HG03521 (cell line): ENCODE data around the gene ATP11A.
A peak's percentile ranks its signal among the peaks of the same experiment; 100 is the strongest.
"Not testable (repeated sequence)": the region's sequence is repeated elsewhere in the genome, so short reads cannot be mapped to it uniquely, and the experiment has no call there.

Experiments
- ATAC-seq: cut with Tn5 transposase; IDR thresholded peaks from one replicate; pipeline ENCODE4 v1.9.1; 2021; ENCODE audit warnings: mild to moderate bottlenecking, moderate library complexity; ENCODE audit not compliant: unreplicated experiment

The ATP11A gene

DNA sequence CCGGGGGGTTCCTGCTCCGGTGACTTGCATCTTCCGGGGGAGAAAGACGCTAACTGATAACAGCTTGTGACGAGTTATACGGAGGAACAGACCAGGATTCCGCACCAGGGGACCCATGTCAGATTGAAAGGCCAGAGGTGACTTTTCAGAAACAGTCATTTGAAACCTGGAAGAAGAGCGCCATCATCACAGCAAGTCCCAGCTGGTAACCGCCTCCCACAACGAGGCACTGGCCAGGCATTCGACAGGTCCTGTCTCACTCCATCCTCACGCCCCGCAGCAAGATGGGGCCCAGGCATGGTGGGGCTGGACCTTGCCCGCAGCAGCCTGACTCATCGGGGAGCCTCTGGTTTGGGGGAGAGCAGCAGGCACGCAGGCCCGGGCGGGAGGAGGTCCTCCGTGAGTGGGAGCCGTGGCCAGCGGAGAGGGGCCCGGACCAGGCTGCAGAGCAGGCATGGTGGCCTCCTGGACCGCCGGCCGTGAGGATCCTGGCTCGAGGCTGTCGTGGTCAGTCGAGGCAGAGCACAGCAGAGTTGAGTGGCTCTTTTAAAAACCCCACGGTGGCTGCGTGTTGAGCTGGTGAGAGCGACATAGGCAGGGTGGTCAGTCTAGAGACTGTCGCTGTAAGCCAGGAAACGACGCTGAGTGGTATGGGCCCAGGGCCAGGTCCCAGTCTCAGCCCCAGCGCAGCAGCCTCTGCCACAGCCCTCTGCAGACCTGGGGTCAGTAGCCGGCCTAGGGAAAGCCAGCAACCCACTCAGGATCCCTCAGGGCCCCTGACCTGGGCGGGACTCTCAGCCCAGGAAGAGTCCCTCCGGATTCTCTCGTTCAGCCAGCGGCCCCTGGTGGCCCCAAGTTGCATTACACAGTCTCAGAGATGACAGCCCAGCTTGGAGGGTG lies 184.3 kb downstream of the ATP11A start:
- ATAC-seq = peak; percentile 84

- ATAC-seq = no peak
Observed at GRCh38 chr13:112874751-112875300, 185.0 kb downstream of the ATP11A start.

DNA sequence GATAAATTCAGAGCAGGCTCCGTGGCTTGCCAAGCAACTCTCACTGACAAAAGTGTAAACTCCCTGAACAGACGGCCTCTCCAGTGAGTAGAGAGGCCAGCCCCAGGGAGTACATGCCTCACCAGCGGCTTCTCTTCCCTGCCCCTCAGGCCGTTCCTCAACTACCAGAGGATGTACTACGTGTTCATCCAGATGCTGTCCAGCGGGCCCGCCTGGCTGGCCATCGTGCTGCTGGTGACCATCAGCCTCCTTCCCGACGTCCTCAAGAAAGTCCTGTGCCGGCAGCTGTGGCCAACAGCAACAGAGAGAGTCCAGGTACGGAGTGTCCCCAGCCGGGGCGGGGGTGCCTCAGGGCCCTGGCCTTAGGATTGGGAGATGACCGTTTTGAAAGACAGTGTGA lies 185.8 kb downstream of the ATP11A start:
- no peak for ATAC-seq

DNA sequence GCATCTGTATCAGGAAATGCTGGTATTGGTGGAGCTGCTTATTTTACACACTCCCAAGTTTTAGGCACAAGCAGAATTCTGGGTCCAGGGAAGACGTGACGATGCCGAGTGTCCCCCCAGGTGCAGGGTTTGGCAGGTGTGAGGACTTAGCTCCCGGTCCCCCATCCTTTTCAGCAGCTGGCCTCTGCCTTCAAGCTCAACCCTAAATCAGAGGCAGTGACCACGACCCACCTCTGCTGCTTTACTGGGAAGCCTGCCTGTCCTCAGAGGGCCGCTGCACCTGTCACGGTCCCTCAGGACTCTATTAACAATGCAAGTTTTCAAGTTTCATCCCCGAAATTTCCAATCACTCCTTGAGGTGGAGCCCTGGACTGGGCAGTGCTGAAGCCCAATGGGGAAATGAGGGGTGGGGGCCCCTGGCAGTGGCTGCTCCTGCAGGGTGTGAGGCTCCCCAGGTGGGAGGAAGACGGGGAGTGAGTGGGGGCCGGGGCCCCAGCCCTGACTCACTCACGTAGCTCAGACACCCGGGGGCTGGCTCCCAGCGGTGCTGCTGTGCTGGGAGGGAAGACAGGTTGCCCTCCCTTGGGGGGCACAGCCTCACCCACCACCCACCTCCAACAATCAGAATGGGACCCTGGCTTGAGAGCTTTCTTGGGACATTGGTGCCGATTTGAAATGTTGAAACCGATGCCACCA lies 186.6 kb downstream of the ATP11A start:
- no peak for ATAC-seq

- ATAC-seq = no peak
Observed at GRCh38 chr13:112877066-112877465, 187.2 kb downstream of the ATP11A start.

DNA sequence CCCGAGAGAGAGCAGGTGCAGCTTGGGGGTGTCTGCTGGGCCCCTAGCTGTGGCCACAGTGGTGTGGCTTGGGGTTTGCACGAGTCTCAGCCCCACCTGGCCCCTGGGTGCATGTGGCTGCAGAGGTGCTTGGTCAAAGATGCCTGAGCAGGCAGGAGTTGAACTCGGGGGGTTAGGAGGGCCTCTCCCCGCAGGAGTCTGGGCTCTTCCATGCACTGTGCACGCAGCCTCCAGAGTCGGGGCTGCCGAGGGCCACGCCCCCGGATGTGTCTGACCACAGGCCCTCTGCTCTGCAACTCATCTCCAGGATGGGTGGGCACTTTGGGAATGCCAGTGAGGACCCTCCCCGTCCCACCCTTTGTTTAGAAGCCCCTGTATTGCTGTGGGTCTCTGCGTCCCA lies 187.7 kb downstream of the ATP11A start:
- ATAC-seq = no peak

DNA sequence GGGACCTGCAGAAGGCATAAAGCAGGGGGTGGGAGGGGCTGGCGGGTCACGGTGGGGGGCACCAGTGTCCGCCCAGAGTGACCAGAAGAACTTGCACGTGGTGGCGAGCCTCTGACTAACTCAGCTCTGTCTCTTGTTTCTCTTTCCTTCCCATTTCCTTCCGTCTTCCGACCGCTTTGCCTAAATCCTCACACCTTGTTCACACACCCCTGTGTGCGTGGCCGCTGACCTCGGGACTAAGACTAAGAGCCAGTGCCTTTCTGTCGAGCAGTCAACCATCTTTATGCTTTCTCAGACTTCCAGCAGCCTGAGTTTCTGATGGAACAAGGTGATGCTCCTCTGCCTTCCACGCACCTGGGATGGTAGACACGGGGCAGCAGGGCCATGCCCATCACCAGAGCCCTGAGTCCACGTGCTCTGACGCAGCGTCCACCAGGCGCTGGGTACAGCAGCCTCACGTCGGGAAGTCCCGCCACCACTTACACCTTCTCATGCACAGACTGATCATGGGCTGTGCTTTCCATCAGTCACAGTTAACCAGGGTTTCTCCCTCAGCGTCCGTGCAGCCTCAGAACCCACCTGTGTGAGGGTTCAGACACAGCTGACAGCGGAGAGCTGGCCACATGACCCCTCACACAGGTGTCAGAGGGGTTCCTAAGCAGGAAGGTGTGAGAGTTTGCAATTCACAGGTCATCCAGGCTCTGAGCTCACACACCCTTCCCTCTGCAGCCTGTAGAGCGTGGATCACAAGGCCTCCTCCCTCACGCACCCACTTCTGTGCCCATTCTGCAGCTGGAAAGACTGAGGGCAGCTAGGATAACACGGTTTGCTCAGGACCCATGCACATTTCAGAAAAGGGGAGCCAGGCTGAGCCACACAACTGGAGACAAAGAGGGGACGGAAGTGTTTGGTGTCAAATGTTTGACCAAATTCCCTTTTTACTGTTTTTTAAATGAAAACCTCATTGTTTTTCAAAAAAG lies 188.4 kb downstream of the ATP11A start:
- no peak for ATAC-seq

DNA sequence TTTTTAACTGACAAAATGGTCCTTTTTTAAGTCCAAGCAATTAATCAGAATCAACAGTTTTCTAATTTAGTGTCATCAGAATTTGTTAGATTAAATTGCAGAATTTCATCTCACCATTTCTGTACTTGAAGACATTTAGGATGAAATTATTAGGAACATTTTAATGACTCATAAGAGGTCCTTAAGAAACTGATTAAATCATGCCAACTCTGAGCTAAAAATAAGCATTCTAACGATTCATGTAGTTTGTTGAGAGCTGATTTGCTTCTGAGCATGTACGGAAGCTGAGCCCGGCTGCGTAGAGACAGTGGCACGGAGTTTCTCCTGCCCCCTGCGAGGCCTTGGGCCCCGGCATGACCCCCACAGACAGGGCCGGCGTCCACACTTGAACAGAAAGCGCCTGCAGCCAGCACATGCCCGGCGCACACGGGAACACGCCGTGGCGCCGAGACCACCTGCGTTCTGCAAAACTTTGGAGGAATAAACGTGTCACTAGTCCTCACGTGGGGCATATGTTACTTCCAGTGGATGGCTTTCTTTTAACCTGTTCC lies 189.5 kb downstream of the ATP11A start:
- ATAC-seq = no peak

- no peak for ATAC-seq
Observed at GRCh38 chr13:112880221-112880641, 190.4 kb downstream of the ATP11A start.

- ATAC-seq = no peak
Observed at GRCh38 chr13:112880976-112881540, 191.2 kb downstream of the ATP11A start.

DNA sequence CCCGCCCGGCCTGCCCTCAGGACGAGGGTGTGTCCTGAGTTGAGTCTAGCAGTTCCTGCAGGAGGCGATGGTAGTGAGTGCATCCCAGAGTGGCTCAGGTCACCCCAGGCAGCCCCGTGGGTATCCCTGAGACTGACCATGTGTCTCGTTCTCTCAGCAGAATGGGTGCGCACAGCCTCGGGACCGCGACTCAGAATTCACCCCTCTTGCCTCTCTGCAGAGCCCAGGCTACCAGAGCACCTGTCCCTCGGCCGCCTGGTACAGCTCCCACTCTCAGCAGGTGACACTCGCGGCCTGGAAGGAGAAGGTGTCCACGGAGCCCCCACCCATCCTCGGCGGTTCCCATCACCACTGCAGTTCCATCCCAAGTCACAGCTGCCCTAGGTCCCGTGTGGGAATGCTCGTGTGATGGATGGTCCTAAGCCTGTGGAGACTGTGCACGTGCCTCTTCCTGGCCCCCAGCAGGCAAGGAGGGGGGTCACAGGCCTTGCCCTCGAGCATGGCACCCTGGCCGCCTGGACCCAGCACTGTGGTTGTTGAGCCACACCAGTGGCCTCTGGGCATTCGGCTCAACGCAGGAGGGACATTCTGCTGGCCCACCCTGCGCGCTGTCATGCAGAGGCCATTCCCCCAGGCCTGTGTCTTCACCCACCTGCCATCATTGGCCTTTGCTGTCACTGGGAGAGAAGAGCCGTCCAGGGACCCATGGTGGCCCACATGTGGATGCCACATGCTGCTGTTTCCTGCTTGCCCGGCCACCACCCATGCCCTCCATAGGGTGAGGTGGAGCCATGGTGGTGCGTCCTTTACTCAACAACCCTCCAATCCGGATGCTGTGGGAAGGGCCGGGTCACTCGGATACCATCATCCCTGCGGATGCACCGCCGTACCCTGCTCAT lies 192.1 kb downstream of the ATP11A start:
- no peak for ATAC-seq

- no peak for ATAC-seq
Observed at GRCh38 chr13:112882555-112883024, 192.8 kb downstream of the ATP11A start.

DNA sequence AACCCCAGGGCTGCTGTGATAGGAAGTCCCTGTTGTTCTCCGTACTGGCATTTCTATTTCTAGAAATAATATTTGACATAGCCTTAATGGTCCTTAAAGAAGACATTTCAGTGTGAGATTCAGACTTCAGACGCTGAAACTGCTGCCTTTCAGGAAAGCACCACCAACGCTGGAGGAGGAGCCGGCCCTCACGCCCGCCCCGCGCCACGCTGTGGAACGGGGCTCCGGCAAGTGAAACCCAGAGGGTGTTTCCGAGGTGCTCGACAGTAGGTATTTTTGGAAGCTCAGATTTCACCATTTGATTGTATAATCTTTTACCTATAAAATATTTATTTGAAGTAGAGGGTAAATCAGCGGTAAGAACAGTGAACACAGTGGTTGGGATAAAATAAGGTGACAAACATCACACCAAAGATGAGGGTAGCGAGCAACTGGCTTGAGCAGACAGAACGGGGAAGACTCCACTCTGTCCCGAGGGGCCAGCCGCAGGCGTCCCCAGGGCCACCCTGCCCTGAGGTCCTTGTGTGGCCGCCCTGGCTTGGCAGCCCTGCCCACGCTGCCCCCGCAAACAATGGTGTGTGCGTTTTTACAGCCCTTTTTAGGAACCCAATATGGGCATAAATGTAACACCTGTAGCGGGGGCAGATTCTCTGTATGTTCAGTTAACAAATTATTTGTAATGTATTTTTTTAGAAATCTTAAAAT lies 193.6 kb downstream of the ATP11A start:
- ATAC-seq = no peak

DNA sequence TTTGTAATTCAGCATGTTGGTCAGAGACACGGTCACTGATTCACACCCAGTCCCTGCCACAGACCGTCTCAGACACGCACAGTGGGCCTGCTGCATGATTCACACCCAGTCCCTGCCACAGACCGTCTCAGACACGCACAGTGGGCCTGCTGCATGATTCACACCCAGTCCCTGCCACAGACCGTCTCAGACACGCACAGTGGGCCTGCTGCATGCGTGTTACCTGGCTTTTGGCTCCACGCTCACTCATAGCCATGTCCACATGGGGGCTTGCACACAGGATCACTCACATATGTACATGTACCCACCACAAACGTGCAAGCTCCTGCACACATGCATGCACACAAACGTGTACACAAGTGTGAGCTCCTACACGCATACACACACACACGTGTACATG lies 194.9 kb downstream of the ATP11A start:
- ATAC-seq = not testable (repeated sequence)

DNA sequence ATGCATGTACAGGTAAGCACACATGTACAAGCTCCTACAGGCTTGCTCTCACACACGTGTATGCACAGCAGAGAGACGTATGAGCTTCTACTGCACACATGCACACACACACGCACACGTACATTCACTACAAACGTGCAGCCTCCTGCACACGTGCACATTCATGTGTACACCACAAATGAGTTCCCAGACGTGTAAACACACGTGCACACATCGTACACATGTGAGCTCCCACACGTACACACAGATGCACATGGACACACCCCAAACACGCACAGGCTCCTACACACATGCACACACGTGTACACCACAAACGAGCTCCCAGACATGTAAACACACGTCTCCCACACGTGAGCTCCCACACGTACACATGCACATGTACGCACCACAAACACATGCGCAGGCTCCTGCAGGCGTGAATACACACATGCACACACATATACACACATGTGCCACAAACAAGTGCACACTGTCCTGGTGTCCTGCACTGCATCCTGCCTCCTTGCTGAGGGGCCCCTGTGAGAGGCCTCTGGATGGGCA lies 195.5 kb downstream of the ATP11A start:
- no peak for ATAC-seq

GRCh38 chr13:112885782-112886268 lies 196.0 kb downstream of the ATP11A start:
- ATAC-seq = no peak

DNA sequence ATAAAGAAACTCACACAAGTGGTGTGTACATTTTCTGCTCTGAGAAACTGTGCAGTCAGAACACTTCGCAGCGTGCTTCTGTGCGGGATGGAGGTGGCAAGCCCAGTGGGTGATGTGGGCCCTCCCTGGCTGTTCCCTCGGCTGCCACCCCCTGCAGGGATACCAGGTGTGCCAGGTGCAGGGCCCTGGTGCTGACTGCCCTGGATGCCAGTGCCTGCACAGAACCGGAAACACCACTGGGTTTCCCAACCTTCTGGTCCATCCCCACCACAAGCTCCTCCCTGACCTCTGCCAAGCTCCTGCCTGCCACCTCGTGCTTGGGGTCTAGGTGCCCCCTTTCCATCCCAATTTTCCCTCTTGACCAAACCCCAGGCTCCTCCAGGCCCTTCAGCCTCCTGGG lies 197.3 kb downstream of the ATP11A start:
- no peak for ATAC-seq

- ATAC-seq = no peak
Observed at GRCh38 chr13:112887557-112887991, 197.7 kb downstream of the ATP11A start.
